Measurements from ENCODE around the gene EID2B. TPM values are rescaled to one million over a fixed set of nuclear protein-coding genes. Genes with fewer than 3 reads are reported as not detected.
A peak's percentile ranks its signal among the peaks of the same experiment; 100 is the strongest.

Gene EID2B
- polyA plus RNA-seq, 3 donors, result 1.2 to 2.6 (median 2.4) TPM

GRCh38 chr19:39492788-39493187 lies 39.9 kb downstream of the EID2B start:
- Histone ChIP-seq H3K27me3 (ENCODE audit: control insufficient read depth in 2 of 2, insufficient read depth in 2 of 2, low read length in 2 of 2) (peaks cover 5 to 13% of the 10 kb centered on the region in 2 donors), H3K4me2 (replicated peaks; ENCODE audit: extremely low read depth, low read length, poor library complexity, severe bottlenecking) (no peak overlapping the region), H3K36me3 (replicated peaks in 1 of 2; ENCODE audit: control insufficient read depth in 1 of 2, insufficient read depth in 2 of 2, low read length in 2 of 2) (peaks cover 31 to 38% of the 10 kb centered on the region in 2 donors), H3K27ac (ENCODE audit: low read depth in 1 of 2, low read length in 2 of 2) (no peak overlapping the region), H3K4me1 (ENCODE audit: control insufficient read depth in 1 of 2, insufficient read depth in 2 of 2, low read length in 2 of 2) (peaks cover 0 to 1% of the 10 kb centered on the region in 2 donors), H3K9ac (ENCODE audit: insufficient read depth, low read length, poor library complexity, severe bottlenecking) (no peak overlapping the region), H4K20me1 (ENCODE audit: insufficient read depth, low read length) (no peaks in the 10 kb centered on the region), H3K79me2 (ENCODE audit: insufficient read depth, low read length) (no peaks in the 10 kb centered on the region), H3K4me3 (replicated peaks in 1 of 3; ENCODE audit: low read depth in 2 of 3, low read length in 3 of 3) (no peak overlapping the region), H2AFZ (ENCODE audit: insufficient read depth, low read depth, low read length, poor library complexity, severe bottlenecking) (no peak overlapping the region), H3K9me3 (replicated peaks in 1 of 2; ENCODE audit: control insufficient read depth in 1 of 2, insufficient read depth in 1 of 2, low read length in 2 of 2) (peaks cover 0 to 1% of the 10 kb centered on the region in 2 donors)
- no peak for TF ChIP-seq CTCF (IDR thresholded peaks at IDR 0.05)
- Mint-ChIP-seq H3K4me3 (no peak overlapping the region), H3K9me3 (peaks cover 0 to 4% (median 0%) of the 10 kb centered on the region in 7 donors), H3K27me3 (ENCODE audit: low read depth in 3 of 3) (peaks cover 21 to 26% (median 24%) of the 10 kb centered on the region in 3 donors), H3K27ac (peak overlapping the region in 1 of 7 donors; percentile 64), H3K36me3 (peaks cover 24 to 39% of the 10 kb centered on the region in 2 donors), H3K4me1 (no peaks in the 10 kb centered on the region)
- intact Hi-C loops (cut with micrococcal nuclease), result loop anchor here in 1 of 2 donors (10.0 kb wide), 1 partner anchor 182 kb away; no protein-coding TSS in a partner anchor
- DNase-seq, result no peak
- no CpG with 5 or more reads among the region's 3 CpGs for WGBS (ENCODE audit: insufficient coverage)

DNA sequence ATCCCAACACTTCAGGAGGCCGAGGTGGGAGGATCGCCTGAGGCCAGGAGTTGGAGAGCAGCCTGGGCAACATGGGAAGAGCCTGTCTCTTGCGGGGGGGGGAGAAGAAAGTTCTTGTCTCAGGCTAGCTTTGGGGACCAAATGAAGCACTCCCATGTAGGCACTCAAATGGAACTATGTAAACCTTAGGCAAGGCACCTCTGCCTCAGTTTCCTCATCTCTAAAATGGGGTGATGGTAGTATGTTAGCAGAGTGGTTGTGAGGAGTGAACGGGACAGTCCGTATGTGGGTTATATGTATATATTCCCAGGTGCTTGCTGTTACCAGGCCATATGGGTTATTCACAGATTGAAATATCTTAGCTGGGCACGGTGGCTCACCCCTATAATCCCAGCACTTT lies 40.4 kb downstream of the EID2B start:
- WGBS (ENCODE audit: insufficient coverage), result 90% methylated on average over 2 of the region's 6 CpGs
- H3K27me3 Mint-ChIP-seq (ENCODE audit: low read depth in 3 of 3), result peaks cover 15 to 21% (median 19%) of the 10 kb centered on the region in 3 donors

More for the DNA sequence above, 40.4 kb downstream of the EID2B start:
- H4K20me1 ChIP-seq (ENCODE audit: insufficient read depth, low read length), result no peaks in the 10 kb centered on the region
- no peak for TF ChIP-seq CTCF (IDR thresholded peaks at IDR 0.05)
- no peak overlapping the region for H3K27ac Mint-ChIP-seq
- H3K9ac ChIP-seq (ENCODE audit: insufficient read depth, low read length, poor library complexity, severe bottlenecking), result no peak overlapping the region
- no peak overlapping the region for H3K4me2 ChIP-seq (replicated peaks; ENCODE audit: extremely low read depth, low read length, poor library complexity, severe bottlenecking)
- intact Hi-C loops (cut with micrococcal nuclease), result loop anchor here in 1 of 2 donors (10.0 kb wide), 1 partner anchor 183 kb away; no protein-coding TSS in a partner anchor
- no peaks in the 10 kb centered on the region for H3K4me1 Mint-ChIP-seq
- no peak for DNase-seq
- H2AFZ ChIP-seq (ENCODE audit: insufficient read depth, low read depth, low read length, poor library complexity, severe bottlenecking), result no peak overlapping the region
- H3K27me3 ChIP-seq (ENCODE audit: control insufficient read depth in 2 of 2, insufficient read depth in 2 of 2, low read length in 2 of 2), result peaks cover under 1 to 7% of the 10 kb centered on the region in 2 donors
- H3K79me2 ChIP-seq (ENCODE audit: insufficient read depth, low read length), result no peaks in the 10 kb centered on the region
- peaks cover 0 to 4% (median 0%) of the 10 kb centered on the region in 7 donors for H3K9me3 Mint-ChIP-seq
- H3K36me3 ChIP-seq (replicated peaks in 1 of 2; ENCODE audit: control insufficient read depth in 1 of 2, insufficient read depth in 2 of 2, low read length in 2 of 2), result peaks cover 31 to 39% of the 10 kb centered on the region in 2 donors
- H3K4me3 ChIP-seq (replicated peaks in 1 of 3; ENCODE audit: low read depth in 2 of 3, low read length in 3 of 3), result no peak overlapping the region
- no peaks in the 10 kb centered on the region for H3K4me1 ChIP-seq (ENCODE audit: control insufficient read depth in 1 of 2, insufficient read depth in 2 of 2, low read length in 2 of 2)
- H3K4me3 Mint-ChIP-seq, result no peak overlapping the region
- no peak overlapping the region for H3K27ac ChIP-seq (ENCODE audit: low read depth in 1 of 2, low read length in 2 of 2)
- H3K9me3 ChIP-seq (replicated peaks in 1 of 2; ENCODE audit: control insufficient read depth in 1 of 2, insufficient read depth in 1 of 2, low read length in 2 of 2), result no peaks in the 10 kb centered on the region
- peaks cover 26 to 44% of the 10 kb centered on the region in 2 donors for H3K36me3 Mint-ChIP-seq

Data from CD14-positive monocyte (primary cell).